ENCODE results near the gene BMPR1A.

Gene BMPR1A

GRCh38 chr10:86775056-86775869 is 18.8 kb downstream of the BMPR1A start:
- Histone ChIP-seq H3K27ac (ENCODE audit: low read depth, low read length) (no peak overlapping the region), H3K4me1 (ENCODE audit: control insufficient read depth, insufficient read depth, low read length) (peaks cover 6% of the 10 kb centered on the region), H3K27me3 (ENCODE audit: control insufficient read depth, insufficient read depth, low read length) (no peaks in the 10 kb centered on the region), H3K36me3 (ENCODE audit: control insufficient read depth, insufficient read depth, low read length) (no peaks in the 10 kb centered on the region), H3K9ac (ENCODE audit: low read length) (no peak overlapping the region), H3K4me3 (ENCODE audit: low read length) (no peak overlapping the region)

- no peaks in the 10 kb centered on the region for H3K27me3 ChIP-seq (ENCODE audit: control insufficient read depth, insufficient read depth, low read length)
- no peaks in the 10 kb centered on the region for H3K36me3 ChIP-seq (ENCODE audit: control insufficient read depth, insufficient read depth, low read length)
- H3K4me3 ChIP-seq (ENCODE audit: low read length) = no peak overlapping the region
- H3K9ac ChIP-seq (ENCODE audit: low read length) = no peak overlapping the region
- H3K4me1 ChIP-seq (ENCODE audit: control insufficient read depth, insufficient read depth, low read length) = peaks cover 6% of the 10 kb centered on the region
- no peak overlapping the region for H3K27ac ChIP-seq (ENCODE audit: low read depth, low read length)
Measured at GRCh38 chr10:86775870-86776180, 19.4 kb downstream of the BMPR1A start.

DNA sequence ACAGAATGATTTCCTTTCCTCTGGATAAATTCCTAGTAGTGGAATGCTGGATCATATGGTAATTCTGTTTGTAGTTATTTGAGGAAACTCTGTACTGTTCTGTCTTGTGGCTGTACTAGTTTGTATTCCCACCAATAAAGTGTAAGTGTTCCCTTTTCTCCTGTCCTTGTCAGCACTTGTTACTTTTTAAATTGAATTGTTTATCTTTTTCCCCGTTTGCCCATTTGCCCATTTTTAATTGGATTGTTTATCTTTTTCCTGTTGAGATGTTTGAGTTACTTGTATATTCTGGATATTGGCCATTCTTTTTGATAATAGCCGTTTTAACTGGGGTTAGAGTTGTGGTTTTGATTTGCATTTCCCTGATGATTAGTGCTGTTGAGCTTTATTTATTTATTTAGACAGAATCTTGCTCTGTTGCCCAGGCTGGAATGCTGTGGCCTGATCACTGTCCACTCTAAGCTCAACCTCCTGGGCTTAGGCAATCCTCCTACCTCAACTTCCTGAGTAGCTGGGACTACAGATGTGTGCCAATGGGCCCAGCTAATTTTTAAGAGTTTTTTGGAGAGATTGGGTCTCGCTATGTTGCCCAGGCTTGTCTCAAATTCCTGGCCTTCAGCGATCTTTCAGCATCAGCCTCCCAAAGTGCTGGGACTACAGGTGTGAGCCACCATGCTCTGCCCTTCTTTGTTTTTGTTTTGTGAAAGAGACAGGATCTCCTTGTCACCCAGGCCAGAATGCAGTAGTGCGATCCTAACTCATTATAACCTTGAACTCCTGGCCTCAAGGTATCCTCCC is 23.0 kb downstream of the BMPR1A start:
- no peak overlapping the region for H3K9ac ChIP-seq (ENCODE audit: low read length)
- H3K27me3 ChIP-seq (ENCODE audit: control insufficient read depth, insufficient read depth, low read length) = no peaks in the 10 kb centered on the region
- peaks cover 6% of the 10 kb centered on the region for H3K4me1 ChIP-seq (ENCODE audit: control insufficient read depth, insufficient read depth, low read length)
- H3K4me3 ChIP-seq (ENCODE audit: low read length) = no peak overlapping the region
- H3K27ac ChIP-seq (ENCODE audit: low read depth, low read length) = no peak overlapping the region
- H3K36me3 ChIP-seq (ENCODE audit: control insufficient read depth, insufficient read depth, low read length) = no peaks in the 10 kb centered on the region

DNA sequence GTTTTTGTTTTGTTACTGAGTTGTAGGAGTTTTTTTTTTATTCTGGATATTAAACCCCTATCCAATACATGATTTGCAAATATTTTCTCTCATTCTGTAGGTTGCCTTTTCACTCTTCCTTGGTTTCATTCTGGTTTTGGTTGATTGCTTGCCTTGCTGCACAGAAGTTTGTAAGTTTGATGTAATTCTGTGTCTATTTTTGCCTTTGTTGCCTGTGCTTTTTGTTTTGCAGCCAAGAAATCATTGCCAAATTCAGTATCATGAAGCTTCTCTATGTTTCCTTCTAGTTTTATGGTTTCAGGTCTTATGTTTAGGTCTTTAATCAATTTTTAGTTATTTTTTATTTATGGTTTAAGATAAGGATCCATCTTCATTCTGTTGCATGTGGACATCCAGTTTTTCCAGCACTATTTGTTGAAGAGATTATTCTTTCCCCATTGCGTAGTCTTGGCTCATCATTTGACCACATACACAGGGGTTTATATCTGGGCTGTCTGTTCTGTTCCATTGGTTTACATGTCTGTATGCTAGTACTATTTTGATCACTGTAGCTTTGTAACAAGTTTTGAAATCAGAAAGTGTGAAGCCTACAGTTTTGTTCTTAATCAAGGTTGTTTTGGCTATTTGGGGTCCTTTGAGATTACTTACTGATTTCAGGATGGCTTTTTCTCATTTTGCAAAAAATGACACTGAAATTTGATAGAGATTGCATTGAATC is 26.4 kb downstream of the BMPR1A start:
- Histone ChIP-seq H3K27me3 (ENCODE audit: control insufficient read depth, insufficient read depth, low read length) (no peaks in the 10 kb centered on the region), H3K9ac (ENCODE audit: low read length) (no peak overlapping the region), H3K27ac (ENCODE audit: low read depth, low read length) (peak overlapping the region; percentile 40), H3K4me1 (ENCODE audit: control insufficient read depth, insufficient read depth, low read length) (peaks cover 18% of the 10 kb centered on the region), H3K4me3 (ENCODE audit: low read length) (no peak overlapping the region), H3K36me3 (ENCODE audit: control insufficient read depth, insufficient read depth, low read length) (no peaks in the 10 kb centered on the region)

DNA sequence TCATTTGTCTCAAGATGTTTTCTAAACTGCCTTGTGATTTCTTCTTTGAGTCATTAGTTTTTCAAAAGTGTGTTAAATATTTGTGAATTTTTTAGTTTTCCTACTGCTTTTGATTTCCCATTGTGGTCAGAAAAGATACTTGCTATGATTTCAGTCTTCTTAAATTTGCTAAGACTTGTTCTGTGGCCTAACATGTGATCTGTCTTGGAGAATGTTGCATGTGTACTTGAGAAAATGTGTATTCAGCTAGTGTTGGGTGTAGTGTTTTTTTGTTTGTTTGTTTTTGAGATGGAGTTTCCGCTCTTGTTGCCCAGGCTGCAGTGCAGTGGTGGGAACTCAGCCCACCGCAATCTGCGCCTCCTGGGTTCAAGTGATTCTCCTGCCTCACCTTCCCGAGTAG is 28.6 kb downstream of the BMPR1A start:
- H3K4me1 ChIP-seq (ENCODE audit: control insufficient read depth, insufficient read depth, low read length) = peaks cover 18% of the 10 kb centered on the region
- no peak overlapping the region for H3K4me3 ChIP-seq (ENCODE audit: low read length)
- no peak overlapping the region for H3K9ac ChIP-seq (ENCODE audit: low read length)
- no peaks in the 10 kb centered on the region for H3K27me3 ChIP-seq (ENCODE audit: control insufficient read depth, insufficient read depth, low read length)
- H3K27ac ChIP-seq (ENCODE audit: low read depth, low read length) = no peak overlapping the region
- no peaks in the 10 kb centered on the region for H3K36me3 ChIP-seq (ENCODE audit: control insufficient read depth, insufficient read depth, low read length)

DNA sequence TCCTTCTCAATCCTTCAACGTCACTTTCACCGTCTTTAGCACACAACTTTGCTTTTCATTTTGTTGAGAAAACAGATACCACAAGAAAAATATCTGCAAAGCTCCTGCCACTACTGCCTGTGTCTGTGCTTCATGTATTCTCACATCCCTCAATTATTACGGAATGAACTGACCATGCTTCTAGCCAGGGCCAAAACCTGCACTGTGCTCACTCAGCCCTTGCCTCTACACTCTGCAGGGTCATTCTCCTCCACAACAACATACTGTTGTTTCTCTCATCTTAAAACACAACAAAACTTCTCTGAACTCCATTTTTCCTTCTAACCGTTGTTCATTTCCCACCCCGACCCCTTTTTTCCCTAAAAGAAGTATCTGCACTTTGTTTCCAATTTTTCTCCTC is 29.5 kb downstream of the BMPR1A start:
- no peak overlapping the region for H3K9ac ChIP-seq (ENCODE audit: low read length)
- H3K36me3 ChIP-seq (ENCODE audit: control insufficient read depth, insufficient read depth, low read length) = no peaks in the 10 kb centered on the region
- H3K4me1 ChIP-seq (ENCODE audit: control insufficient read depth, insufficient read depth, low read length) = peaks cover 18% of the 10 kb centered on the region
- no peak overlapping the region for H3K4me3 ChIP-seq (ENCODE audit: low read length)
- no peaks in the 10 kb centered on the region for H3K27me3 ChIP-seq (ENCODE audit: control insufficient read depth, insufficient read depth, low read length)
- H3K27ac ChIP-seq (ENCODE audit: low read depth, low read length) = peak overlapping the region; percentile 57

DNA sequence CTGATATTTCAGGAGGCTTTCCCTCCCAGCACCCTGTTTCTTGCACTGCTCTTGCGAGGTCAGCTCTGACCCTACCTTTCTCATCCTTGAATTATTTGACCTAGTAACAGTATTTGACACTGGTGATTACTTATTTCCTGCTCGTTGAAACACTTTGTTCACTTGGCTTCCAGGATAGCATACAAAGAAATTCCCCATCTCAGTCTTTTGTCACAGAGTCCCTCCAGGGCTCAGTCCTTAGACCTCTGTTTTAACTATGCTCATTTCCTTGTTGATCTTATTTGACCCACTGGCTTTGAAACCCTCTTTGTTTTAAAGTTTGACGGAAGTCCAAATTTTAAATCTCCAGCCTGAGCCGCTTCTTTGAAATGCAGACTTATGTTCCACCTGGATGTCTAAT is 29.9 kb downstream of the BMPR1A start:
- H3K9ac ChIP-seq (ENCODE audit: low read length) = no peak overlapping the region
- peak overlapping the region; percentile 57 for H3K27ac ChIP-seq (ENCODE audit: low read depth, low read length)
- H3K4me1 ChIP-seq (ENCODE audit: control insufficient read depth, insufficient read depth, low read length) = peaks cover 18% of the 10 kb centered on the region
- H3K36me3 ChIP-seq (ENCODE audit: control insufficient read depth, insufficient read depth, low read length) = no peaks in the 10 kb centered on the region
- no peak overlapping the region for H3K4me3 ChIP-seq (ENCODE audit: low read length)
- no peaks in the 10 kb centered on the region for H3K27me3 ChIP-seq (ENCODE audit: control insufficient read depth, insufficient read depth, low read length)

DNA sequence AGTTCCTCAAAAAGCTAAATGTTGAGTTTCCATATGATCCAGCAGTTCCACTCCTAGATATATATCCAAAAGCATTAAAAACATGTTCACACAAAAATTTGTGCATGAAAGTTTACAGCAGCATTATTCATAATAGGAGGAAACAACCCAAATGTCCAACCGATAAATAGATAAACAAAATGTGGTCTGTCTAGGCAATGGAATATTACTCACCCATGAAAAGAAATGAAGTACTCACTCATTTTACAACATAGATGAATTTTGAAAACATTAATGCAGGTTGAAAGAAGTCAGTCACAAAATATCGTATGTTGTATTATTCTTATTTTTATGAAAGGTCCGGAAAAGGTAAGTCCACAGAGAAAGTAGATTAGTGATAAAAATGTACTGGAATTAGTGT is 34.0 kb downstream of the BMPR1A start:
- no peak overlapping the region for H3K4me3 ChIP-seq (ENCODE audit: low read length)
- no peak overlapping the region for H3K9ac ChIP-seq (ENCODE audit: low read length)
- H3K36me3 ChIP-seq (ENCODE audit: control insufficient read depth, insufficient read depth, low read length) = no peaks in the 10 kb centered on the region
- peaks cover 23% of the 10 kb centered on the region for H3K4me1 ChIP-seq (ENCODE audit: control insufficient read depth, insufficient read depth, low read length)
- H3K27ac ChIP-seq (ENCODE audit: low read depth, low read length) = no peak overlapping the region
- H3K27me3 ChIP-seq (ENCODE audit: control insufficient read depth, insufficient read depth, low read length) = no peaks in the 10 kb centered on the region

DNA sequence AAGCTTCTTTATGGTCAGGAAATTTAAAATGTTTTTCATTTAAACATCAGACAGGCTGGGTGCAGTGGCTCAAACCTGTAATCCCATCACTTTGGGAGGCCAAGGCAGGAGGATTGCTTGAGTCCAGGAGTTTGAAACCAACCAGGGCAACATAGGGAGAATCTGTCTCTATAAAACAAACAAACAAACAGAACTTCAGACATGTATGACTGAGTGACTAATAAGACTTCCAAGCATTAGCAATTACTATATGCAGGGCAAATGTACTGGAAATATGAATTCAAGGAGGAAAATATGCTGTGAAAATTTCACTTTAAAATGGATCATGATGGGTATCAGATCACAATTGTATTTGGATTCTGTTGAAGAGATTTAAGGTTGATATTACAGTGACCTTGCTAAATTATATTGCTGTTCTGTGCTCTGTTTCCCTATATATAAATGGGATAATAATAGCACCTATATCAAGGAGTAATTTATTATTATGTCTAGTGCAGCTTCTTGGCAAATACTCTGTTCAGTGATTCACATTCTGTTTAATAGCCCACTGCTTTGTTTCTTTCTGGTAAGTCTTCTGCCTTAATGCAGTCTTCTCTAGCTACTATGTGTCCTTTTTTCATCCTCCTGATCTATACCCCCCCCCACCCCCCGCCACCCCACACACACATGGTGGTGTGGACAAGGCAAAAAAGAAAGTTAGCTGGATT is 36.2 kb downstream of the BMPR1A start:
- H3K9ac ChIP-seq (ENCODE audit: low read length) = no peak overlapping the region
- no peaks in the 10 kb centered on the region for H3K27me3 ChIP-seq (ENCODE audit: control insufficient read depth, insufficient read depth, low read length)
- H3K36me3 ChIP-seq (ENCODE audit: control insufficient read depth, insufficient read depth, low read length) = no peaks in the 10 kb centered on the region
- H3K4me3 ChIP-seq (ENCODE audit: low read length) = no peak overlapping the region
- peaks cover 16% of the 10 kb centered on the region for H3K4me1 ChIP-seq (ENCODE audit: control insufficient read depth, insufficient read depth, low read length)
- H3K27ac ChIP-seq (ENCODE audit: low read depth, low read length) = peak overlapping the region; percentile 24

DNA sequence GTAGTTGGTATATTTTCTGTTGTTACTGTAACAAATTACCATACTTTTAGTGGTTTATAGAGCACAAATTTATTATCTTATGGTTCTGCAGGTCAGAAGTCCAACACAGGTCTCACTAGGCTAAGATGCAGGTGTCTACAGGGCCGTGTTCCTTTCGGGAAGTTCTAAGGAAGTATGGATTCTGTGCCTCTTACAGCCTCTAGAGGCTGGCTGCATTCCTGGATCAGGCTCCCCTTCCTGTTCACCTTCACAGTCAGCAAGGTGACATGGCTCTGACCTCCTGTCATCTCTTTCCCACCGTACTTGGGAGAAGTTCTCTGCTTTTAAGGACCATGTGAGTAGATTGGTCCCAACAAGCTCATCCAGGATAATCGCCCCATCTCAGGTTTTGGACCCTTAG is 37.3 kb downstream of the BMPR1A start:
- Histone ChIP-seq H3K4me3 (ENCODE audit: low read length) (no peak overlapping the region), H3K27ac (ENCODE audit: low read depth, low read length) (no peak overlapping the region), H3K36me3 (ENCODE audit: control insufficient read depth, insufficient read depth, low read length) (no peaks in the 10 kb centered on the region), H3K4me1 (ENCODE audit: control insufficient read depth, insufficient read depth, low read length) (peaks cover 20% of the 10 kb centered on the region), H3K9ac (ENCODE audit: low read length) (no peak overlapping the region), H3K27me3 (ENCODE audit: control insufficient read depth, insufficient read depth, low read length) (no peaks in the 10 kb centered on the region)

DNA sequence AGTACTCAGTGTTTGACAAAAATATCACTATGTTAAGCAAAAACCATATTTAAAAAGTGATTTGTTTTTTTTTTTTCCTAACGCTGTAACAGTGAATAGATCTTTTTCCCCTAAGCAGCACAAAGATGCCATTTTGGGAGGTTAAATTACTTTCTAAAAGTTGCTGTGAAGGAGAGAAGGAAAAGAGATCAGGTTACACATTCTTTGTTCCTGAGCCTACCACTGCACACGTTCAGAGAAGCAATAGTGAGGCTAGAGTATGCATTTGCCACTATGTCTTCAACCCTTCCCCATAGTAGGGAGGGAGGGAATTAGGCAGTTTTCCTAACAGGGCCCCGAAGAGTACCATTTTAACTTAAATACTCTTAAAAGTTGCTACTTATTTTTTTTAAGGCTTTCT is 38.9 kb downstream of the BMPR1A start:
- Histone ChIP-seq H3K27ac (ENCODE audit: low read depth, low read length) (peak overlapping the region; percentile 51), H3K4me3 (ENCODE audit: low read length) (no peak overlapping the region), H3K9ac (ENCODE audit: low read length) (no peak overlapping the region), H3K36me3 (ENCODE audit: control insufficient read depth, insufficient read depth, low read length) (no peaks in the 10 kb centered on the region), H3K27me3 (ENCODE audit: control insufficient read depth, insufficient read depth, low read length) (no peaks in the 10 kb centered on the region), H3K4me1 (ENCODE audit: control insufficient read depth, insufficient read depth, low read length) (peaks cover 22% of the 10 kb centered on the region)

DNA sequence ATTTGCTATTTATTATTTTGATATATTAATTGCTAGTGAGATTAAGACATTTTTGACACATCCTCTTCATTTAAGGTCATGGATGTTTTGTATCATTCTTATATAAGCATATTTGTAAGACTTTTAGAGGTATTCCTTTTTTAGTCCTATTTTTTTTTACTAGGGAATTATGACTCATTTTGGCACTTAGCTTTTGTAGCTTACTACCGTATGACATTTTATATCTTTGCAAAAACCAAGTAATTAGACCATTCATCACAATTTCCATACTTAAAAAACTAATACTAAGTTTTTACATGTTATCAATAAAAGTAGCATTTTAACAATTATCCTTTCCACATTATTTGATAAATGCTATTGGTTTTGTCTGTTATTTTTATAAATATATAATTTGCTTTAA is 41.6 kb downstream of the BMPR1A start:
- Histone ChIP-seq H3K27me3 (ENCODE audit: control insufficient read depth, insufficient read depth, low read length) (no peaks in the 10 kb centered on the region), H3K4me3 (ENCODE audit: low read length) (no peak overlapping the region), H3K36me3 (ENCODE audit: control insufficient read depth, insufficient read depth, low read length) (no peaks in the 10 kb centered on the region), H3K27ac (ENCODE audit: low read depth, low read length) (no peak overlapping the region), H3K9ac (ENCODE audit: low read length) (no peak overlapping the region), H3K4me1 (ENCODE audit: control insufficient read depth, insufficient read depth, low read length) (peaks cover 20% of the 10 kb centered on the region)

Data from rectal smooth muscle tissue (tissue), 1 donor.